T47D (cell line): ENCODE data around the gene FEM1A.
A peak's percentile ranks its signal among the peaks of the same experiment; 100 is the strongest.
"Not testable (repeated sequence)": the region's sequence is repeated elsewhere in the genome, so short reads cannot be mapped to it uniquely, and the experiment has no call there.

ENCODE experiments used
- DNase-seq, 2 experiments: peaks; one replicate each; pipeline versions ENCODE4 v3.0.0 to v3.0.0-alpha.2; 2011 to 2012; ENCODE audit warnings: low read depth in 1 of 2, low spot score in 1 of 2
- JUND ChIP-seq: IDR thresholded peaks from 2 replicates; pipeline ENCODE4 v1.6.1; 2012; ENCODE audit warnings: low read depth
- in situ Hi-C: cut with HindIII; loops from 2 replicates; pipeline ENCODE4 v1.10.0; 2016; ENCODE audit warnings: low sequenced_read_pairs, low pct_unique_long_range_greater_than_20kb

Gene FEM1A, protein sequence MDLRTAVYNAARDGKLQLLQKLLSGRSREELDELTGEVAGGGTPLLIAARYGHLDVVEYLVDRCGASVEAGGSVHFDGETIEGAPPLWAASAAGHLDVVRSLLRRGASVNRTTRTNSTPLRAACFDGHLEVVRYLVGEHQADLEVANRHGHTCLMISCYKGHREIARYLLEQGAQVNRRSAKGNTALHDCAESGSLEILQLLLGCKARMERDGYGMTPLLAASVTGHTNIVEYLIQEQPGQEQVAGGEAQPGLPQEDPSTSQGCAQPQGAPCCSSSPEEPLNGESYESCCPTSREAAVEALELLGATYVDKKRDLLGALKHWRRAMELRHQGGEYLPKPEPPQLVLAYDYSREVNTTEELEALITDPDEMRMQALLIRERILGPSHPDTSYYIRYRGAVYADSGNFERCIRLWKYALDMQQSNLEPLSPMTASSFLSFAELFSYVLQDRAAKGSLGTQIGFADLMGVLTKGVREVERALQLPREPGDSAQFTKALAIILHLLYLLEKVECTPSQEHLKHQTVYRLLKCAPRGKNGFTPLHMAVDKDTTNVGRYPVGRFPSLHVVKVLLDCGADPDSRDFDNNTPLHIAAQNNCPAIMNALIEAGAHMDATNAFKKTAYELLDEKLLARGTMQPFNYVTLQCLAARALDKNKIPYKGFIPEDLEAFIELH

DNA sequence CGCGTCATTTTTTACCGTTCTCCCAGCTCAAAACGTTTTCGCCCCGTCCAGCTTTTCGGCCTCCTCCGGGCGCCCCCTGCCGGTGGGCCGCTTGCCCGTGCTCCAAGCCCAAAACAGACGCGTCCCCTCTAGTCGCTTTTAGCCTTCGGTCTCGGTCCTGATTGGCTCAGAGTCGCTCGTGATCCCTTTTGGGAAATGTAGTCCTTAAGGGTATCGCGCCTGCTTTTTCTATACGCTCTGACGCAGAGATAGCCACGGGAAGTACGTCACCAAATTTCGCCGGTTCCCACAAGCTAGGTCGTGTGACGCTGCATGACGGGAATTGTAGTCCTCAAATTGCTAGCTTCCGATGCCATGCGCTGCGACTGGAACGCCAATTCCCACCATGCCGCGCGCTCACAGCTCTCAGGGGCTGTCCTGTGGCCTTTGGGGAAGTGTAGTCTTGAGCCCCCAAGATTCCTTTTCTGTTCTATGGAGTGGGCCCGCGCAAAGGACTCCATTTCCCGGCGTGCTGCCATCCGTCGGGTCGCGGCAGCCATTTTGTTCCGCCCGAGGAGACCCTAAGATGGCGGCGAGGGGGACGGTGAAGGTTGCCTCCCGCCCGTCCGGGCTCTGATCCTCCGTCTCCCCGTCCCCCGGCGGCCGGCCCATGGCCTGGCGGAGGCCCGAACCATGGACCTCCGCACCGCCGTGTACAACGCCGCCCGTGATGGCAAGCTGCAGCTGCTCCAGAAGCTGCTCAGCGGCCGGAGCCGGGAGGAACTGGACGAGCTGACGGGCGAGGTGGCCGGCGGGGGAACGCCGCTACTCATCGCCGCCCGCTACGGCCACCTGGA lies at the start of gene FEM1A:
FEM1A (plus strand) TSS at position 552 of the 836 bp plus-strand sequence; CDS start at position 673, 121 bp downstream.
- DNase-seq = peak; percentile 89 to 100
- in situ Hi-C loops = no loop called here
- no peak for TF ChIP-seq JUND

DNA sequence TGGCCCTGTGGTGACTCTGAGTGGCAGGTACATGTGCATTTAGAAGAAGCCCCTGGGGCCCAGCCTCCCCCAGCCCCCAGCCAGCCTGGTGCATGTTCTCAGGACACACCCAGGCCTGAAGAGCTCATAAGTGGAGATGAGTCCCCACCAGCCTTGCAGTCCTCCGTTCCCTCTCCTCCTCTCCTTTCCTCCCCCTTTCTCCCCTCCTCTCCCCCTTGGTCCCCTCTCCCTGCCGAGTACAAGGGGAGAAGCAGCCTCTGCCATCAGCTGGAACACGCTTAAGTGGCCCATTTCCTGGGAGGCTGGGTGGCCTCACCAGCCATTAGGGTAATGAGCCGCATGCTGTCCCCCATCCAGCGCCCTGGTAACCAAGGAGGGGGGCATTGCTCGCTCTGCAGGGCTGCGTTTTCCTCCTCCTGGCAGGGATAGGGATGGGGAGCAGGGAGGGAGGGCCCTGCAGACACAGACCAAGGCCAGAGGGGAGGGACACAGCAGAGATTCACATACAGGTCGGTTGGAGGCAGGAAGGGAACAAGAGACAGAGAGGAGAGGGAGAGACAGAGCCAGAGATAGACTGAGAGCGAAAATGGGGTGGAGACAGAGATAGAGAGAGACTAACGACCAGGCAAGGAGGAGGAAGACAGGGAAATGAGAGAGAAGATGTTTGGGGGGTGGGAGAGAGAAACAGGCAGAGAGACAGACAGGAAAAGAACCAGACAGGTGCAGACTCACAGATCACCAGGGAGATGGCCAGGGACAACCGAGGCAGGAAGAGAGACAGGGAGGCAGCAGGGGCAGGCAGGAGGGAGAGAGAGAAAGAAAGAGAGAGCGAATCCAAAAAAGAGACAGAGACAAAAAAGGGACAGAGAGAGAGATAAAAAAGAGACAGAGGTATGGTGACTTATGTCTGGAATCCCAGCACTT lies 48.5 kb upstream of the FEM1A start:
- TF ChIP-seq JUND = no peak
- in situ Hi-C loops = no loop called here
- no peak for DNase-seq

DNA sequence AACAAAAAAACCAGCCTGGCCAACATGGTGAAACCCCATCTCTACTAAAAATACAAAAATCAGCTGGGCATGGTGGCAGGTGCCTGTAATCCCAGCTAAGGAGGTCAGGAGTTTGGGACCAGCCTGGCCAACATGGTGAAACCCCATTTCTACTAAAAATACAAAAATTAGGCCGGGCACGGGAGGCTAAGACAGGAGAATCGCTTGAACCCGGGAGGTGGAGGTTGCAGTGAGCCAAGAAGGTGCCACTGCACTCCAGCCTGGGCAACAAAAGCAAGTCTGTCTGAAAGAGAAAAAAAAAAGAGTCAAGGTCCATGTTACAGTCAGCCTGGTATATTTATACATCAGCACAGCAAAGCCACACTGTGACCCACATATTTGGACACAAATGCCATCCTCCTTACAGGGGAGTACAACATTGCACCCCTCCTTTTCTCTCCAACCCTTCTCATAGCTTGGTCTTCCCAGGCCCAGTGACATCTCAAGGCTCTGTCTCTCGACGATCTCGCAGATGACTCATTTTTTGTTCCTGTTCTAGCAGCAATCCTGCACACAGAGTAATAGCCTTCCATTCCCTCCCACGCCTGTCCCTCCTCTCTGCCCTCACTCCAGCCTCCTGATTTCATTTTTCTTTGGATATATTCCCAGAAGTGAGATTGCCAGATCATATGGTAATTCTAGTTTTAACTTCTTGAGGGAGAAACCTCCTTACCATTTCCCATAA lies 46.9 kb upstream of the FEM1A start:
- in situ Hi-C loops = no loop called here
- no peak for DNase-seq
- TF ChIP-seq JUND = no peak

DNA sequence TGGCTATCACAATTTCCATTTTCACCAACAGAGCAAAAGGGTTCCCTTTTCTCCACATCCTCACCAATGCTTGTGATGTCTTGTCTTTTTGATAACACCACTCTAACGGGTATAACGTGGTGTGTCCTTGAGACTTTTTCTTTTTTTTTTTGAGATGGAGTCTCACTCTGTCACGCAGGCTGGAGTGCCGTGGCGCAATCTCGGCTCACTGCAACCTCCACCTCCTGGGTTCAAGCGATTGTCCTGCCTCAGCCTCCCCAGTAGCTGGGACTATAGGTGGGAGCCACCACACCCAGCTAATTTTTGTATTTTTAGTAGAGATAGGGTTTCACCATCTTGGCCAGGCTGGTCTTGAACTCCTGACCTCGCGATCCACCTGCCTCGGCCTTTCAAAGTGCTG lies 46.4 kb upstream of the FEM1A start:
- in situ Hi-C loops, DNase-seq: not testable (repeated sequence)

DNA sequence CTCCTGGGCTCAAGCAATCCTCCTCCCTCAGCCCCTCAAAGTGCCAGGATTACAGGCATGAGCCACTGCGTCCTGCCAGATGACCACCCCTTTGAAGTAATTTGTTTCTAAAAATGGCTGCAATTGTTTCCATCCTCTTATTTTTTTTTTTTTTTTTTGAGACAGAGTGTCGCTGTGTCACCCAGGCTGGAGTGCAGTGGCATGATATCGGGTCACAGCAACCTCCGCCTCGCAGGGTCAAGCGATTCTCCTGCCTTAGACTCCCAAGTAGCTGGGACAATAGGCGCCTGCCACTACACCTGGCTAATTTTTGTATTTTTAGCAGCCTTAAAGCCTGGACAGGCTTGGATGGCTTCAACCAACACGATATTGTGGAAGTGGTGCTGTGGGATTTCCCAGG lies 45.5 kb upstream of the FEM1A start:
- in situ Hi-C loops = no loop called here
- no peak for TF ChIP-seq JUND
- DNase-seq = no peak

DNA sequence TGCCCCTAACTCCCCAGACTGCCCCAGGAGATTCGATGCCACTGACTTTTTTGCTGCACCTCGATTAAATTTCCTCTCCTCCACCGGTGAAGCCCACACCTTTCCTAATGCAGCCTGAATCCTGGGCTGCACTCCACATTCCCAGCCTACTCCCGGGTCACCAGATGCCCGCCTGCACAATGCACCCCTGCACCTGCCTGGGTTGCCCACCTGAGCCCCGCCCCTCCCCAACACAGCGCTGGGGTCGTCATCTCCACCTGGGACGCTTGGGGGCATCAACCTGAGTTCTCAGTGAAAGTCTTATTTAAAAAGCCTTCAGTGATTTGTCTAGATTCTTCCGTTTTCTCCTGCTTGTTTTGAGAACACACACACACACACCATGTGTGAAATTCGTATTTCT lies 43.3 kb upstream of the FEM1A start:
- in situ Hi-C loops = no loop called here

DNA sequence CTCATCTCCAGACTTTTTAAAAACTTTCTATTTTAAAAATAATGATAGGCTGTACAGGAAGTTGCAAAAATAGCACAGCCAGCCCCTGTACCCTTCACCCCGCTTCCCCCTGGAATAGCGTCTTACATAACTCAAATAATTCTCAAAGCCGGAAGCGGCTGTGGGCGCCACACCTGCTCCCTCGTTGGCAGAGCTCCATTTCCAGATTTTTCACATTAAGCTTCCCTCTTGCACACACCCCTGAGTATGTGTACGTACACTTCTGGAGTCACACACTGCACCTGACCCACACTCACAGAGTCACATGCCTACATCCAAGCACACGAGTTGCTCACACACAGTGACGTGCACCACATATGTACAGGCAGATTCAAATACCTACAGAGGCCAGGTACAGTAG lies 42.9 kb upstream of the FEM1A start:
- no peak for TF ChIP-seq JUND
- in situ Hi-C loops = no loop called here
- DNase-seq = no peak

More for the DNA sequence above, 43.3 kb upstream of the FEM1A start:
- TF ChIP-seq JUND = no peak
- DNase-seq = no peak

DNA sequence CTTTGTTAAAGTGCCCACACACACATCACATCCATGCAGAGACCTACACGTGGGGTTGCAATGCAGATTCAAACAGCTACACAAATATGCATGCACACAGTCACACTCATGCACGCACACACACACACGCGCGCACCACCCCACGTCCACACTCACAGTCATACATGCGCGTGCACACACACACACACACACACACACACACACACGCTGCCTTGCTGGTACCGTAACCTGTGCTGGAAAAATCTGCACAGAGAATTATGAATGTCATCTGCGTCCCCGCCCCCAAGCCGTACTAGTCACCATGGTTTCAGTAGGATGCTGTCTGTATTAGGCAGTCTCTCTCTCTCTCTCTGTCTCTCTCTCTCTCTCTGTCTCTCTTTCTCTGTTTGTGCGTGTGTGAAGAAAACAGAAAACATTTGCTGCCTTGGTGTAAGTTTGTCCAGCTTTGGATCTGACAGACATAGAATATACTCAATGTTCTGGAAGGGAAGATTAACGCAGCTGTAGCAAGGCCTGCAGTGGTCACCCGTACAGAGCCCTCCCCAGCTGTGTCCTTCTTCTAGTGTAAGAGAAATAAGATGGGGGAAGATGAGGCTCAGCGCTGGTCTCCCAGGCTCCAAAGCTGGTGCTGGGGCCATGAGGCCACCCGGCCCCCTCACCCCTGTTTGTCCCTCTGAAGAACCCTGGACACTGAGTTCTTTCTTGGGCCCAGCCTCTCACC lies 41.5 kb upstream of the FEM1A start:
- in situ Hi-C loops = no loop called here
- no peak for DNase-seq
- no peak for TF ChIP-seq JUND

DNA sequence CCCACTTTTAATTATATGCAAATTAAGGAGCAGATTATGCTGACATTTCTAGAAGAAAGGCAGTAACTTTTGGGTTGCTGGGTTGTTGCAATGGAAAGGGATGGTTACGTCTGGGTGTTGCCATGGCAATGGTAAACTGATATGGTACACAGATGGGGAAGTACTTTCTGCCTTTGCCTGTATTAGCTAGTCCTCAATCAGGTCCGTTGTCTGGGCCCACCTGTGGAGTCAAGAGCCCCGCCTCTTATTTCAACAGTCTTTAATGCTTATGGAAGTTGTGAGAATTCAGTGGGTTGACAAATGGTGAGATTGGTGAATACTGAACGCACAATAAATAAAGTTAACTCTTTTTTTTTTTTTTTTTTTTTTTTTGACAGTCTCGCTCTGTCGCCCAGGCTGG lies 37.3 kb upstream of the FEM1A start:
- no peak for TF ChIP-seq JUND
- no peak for DNase-seq
- in situ Hi-C loops = no loop called here

DNA sequence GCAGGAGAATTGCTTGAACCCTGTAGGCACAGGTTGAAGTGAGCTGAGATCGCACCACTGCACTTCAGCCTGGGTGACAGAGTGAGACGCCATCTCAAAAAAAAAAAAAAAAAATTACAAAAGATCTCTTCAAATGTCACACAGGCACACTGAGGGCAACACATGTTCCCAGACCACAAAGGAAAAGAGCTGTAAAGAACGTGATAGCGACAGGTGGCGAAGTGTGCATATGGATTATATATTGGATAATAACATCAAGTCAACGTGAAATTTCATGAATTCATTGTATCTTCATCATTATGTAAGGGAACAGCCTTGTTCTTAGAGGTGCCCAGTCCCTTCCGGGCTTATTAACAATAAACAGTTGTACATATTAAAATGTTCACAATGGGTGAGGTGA lies 36.1 kb upstream of the FEM1A start:
- DNase-seq = no peak
- in situ Hi-C loops = no loop called here

DNA sequence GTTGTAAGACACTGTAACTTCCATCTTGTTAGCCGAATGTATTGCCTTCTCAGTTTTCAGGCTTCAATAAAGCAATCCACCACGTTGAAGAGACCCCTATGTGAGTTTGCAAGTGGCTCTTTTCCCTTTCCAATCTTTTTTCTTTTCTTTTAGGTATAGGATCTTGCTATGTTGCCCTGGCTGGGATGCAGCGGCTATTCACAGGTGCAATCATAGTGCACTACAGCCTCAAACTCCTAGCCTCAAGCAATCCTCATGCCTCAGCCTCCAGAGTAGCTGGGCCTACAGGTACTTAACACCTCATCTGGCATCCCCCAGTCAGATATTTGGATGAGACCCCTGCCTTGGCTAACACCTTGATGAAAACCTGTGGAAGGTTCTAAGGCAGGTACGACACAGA lies 33.5 kb upstream of the FEM1A start:
- no peak for DNase-seq
- TF ChIP-seq JUND = no peak
- in situ Hi-C loops = no loop called here

More for the DNA sequence above, 36.1 kb upstream of the FEM1A start:
- TF ChIP-seq JUND = no peak
